EL (cell line): ENCODE results near the gene RBM17.
"Not testable (repeated sequence)": the region's sequence is repeated elsewhere in the genome, so short reads cannot be mapped to it uniquely, and the experiment has no call there.

ENCODE experiments used
- DNase-seq: peaks from one replicate; pipeline ENCODE4 v3.0.0-alpha.2; 2016

RBM17 gene

DNA sequence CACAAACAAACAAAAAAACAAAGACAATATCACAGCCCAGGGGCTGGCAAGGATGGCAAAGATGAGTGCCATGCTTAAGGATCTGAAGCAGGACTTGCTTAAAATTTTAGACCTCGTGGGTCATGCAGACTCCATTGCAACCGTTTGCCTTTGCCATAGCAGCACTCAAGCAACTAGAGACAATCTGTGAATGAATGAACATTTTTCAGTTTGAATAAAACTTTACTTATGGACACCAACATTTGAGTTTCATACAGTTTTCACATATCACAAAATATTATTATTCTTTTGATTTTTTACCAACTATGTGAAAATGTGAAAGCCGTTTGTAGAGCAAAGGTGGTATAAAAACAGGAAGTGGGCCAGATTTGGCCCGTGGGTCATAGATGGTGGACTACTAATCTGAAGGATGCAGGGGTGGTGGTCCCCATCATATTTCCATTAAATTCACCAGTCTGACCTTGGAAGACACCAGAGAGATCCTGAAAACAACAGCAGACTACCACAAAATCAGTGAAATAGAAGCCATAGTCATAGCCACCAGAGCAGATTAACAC is 8.3 kb upstream of the RBM17 start:
- no peak for DNase-seq

DNA sequence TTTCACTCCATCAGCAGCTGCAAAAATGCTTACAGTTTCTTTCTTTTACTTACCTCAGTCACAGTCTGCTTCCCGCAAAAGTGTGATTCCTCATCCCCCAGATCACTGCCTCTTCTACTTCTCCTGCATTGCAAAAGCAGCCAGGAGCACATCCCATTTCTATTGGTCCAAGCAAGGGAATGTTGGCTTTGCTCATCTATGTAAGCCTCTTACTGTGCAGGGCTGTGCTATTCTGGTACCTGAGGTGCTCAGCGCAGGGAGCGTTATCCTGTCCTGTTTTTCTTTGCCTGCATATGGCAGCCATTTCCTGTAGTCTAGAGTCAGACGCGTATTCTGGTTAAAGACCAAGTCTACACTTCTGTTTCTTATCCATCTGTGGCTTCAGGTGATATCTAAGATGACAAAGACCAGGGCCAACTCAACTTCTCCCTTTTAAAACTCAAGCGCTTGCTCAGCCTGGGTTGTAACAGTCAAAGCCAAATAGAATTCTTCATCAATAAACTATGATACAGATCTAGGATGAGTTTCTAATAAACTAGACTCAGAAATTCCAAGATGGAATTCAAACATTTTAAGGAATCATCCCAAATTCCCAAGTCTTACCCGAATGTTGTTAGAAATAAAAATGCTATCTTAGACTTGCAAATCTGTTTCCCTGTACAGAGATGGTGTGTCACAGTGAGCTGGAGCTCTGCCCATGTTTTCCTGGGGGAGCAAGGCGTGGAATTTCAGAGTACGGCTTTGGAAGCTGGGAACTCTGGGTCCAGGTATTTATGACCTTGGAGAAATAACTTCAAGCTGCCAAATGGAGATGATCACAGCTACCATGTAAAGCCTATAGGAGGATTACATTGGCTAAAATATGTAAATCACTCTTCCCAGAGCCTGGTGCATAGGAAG is 6.1 kb upstream of the RBM17 start:
- DNase-seq, result no peak

DNA sequence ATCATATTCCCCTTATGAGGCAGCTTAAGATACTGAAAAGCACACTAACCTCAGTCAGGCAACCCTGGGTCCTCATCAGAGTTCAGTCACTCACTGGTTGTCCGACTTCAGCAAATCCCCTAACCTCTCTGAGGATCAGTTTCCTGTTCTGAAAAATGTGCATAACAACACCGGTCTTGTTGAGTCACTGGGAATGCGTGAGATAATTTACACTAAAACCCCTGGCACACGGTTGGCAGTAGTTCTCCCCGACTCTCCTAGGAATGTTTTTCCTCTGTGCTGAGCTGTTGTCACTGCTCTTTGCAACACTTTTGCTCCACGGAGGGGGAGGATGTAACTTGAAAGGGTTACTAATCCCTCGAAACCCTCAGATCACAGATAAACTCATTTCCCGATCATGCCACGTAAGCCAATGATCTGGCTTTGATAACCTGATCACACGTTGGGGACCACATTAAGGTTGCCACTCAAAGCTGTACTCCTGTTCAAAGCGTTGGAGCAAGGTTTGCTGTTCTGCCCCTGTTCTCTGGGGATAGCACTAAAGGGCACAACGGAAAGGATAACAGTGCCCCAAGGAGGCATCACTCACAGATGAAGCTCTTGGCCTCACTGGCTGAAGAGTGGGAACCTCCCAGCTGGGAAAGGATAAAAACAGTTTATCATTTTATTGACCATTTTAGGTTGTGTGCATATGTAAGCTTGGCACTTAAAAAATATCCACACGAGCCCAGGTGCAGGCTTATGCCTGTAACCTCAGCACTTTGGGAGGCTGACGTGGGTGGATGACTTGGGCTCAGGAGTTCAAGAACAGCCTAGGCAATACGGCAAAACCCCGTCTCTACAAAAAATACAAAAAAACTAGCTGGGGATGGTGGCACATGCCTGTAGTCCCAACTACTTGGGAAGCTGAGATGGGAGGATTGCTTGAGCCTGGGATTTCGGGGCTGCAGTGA is 5.0 kb upstream of the RBM17 start:
- DNase-seq, result peak; percentile 42

DNA sequence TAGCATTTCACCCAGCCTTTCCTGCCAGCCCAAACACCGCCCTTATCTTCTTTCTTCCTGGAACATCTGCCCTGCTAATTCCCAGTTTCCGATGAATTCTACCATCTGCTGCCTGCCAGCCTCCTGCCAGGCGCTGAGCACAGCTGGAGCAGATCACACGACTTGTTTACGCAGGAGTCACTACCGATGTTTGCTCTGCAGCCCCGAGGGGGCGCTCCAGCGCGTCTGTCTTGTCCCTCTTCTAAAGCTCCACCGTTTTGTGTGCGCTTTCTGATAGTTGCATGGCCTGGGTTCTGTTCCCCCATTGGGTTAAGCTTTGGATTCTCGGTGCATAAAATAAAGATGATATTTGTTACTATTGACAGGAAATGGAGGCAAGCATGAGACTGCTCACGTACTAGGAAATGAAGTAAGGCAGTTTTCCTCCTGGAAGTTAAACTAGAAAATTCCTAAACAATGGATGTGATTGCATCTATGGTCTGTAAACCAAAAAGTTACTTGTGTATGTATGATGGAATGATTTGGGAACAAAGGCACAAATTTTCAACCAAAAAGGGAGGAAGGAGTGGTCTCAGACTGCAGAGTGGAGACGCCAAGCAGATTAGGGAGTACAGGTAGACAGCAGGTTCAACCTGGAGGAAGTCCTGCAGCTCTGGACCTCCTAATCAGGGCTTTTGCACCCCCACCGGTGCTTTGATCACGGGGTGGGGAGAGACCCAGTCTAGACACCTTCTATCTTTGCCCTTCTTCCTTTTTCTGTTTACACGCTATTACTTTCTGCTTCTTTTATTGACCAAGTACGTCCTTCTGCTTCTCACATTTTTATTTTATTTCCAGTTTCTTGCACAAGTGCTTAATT is 2.2 kb upstream of the RBM17 start:
- DNase-seq, result peak; percentile 81

DNA sequence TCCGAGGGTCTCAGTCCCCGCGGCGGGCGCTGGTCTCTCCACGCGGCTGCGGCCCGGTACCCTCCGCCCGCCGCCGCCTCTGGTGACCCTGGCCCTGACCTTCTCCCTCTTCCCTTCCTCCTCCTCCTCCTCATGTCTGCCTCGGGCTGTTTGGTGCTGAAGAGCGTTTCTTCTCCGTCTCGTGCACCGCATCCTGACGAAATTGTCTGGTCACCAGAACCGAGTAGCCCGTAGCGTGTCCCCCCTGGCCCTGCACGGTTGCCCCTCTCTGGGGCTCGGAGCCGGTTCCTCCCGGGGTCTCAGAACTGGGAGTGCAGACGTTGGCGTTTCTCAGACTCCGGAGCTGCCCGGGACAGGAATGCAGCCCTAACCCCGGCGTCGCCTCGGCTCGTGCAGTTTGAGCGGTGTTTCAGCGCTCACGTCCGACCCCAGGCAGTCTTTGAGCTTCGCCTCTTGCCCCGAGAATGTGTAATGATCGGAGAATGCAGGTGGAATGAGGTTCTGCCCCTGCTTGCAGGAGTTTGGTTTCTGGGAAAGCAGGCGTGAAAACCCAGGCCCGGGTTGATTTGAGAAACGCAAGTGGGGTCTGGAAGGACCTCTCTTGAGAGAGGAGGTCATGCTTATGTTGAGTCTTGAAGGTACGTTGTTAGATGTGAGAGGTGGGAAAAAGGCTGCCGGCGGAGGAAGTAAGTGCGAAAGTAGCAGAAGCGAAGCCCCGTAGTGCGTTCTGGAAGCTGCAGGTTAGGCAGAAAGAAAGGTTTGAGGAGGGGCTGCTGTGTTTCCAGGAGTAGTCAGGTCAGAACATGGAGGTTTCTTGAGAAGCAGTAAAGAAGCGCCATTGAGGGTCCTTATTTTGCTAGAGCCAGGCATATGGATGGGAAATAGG is 743 bp downstream of the RBM17 start:
- peak; percentile 46 for DNase-seq

DNA sequence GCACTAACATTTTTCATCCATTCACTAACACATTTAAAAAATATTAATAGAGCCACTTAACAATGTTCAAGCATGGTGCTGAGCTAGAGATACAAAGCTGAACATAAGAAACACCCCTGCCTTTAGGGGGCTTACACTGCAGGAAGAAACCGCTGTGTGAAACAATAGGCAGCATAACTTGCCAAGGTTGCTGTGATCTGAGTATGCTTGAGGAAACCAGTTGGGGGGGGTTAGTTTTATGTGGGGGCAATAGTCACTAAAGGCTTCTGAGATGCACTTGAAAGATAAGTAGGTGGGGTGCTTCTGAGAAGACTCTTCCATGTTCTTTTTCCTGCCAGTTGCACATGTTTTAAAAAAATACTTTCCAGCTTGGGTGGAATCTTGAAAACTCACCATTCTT is 2.8 kb downstream of the RBM17 start:
- DNase-seq, result no peak

DNA sequence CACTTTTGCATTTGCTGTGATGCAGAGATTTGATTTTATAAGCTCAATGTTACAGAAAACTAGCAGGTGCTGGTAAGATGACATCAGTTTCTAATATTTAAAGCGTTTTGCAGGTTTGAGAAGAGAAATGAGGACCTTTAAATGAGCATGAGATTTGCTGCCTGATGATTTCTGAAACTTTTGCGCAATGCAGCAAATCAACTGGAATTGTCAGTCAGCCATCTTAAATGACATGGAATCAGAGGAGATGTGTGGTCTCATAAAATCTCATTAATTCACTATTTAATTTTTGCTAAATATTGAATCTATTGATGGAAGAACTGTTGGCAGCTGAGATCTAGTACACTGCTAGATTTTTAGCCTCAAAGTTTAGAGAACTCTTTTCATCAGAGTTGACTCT is 3.9 kb downstream of the RBM17 start:
- DNase-seq, result no peak

DNA sequence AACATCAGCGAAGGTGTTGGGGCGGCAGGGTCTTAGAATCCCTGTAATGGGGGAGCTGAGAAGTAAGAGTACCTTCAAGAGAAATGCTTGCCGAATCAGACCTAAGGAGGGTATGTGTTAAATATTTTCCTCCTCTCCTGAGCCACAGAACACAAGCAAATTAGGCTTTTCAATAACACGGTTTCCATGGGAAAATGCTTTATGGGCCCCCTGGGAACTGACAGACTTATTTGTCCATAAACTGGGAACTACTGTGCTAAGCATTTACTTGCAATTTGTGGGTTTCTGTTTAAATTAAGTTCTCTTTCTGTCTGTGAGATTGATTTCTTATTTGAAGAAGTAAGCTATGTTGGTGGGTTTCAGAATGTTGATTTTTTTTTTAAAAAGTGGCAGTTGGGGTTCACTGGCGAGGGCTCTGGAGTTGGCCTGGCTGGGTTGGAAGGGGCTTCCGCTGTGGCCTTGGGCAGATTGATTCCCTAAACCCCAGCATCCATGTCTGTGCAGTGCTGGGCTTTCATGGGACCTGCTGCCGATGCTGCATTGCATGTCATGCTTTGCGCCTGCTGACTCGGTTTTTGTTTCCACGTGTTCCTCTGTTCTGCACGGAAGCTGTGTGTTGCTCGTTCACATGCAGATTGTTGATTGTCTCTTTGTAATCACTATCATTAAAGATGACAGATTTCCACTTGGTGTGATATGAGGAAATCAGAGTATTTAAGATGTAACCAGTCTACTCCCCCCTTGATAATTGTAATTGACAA is 7.2 kb downstream of the RBM17 start:
- DNase-seq, result no peak

DNA sequence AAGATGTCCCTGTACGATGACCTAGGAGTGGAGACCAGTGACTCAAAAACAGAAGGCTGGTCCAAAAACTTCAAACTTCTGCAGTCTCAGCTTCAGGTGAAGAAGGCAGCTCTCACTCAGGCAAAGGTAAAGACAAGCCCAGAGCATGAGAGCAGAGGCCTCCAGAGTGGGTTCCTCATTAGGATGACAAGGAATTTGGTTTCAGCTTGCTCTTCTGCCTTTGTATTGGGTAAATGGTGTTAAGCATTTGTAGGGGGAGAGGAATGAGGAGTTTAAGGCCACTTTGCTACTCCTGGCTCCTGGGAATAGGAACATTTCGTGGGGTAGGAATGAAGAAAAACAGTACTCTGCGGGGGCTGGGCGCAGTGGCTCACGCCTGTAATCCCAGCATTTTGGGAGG is 8.2 kb downstream of the RBM17 start:
- no peak for DNase-seq

DNA sequence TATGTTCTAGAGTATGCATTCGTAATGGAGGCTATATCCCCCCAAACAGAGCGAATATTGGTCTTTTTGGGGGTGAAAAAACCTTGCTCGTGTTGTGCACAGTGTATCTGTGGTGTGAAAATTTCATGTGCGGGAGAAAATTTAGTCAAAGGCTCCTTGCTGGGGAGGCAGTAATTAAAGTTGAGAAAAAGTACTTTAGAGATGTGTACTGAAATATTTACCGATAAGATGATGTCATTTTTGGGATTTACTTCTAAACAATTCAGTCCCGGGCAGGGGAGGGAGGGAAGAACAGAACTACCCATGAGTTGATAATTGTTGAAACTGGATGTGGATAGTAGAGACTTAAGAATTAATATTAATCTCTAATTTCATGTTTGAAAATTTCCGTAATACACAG is 9.3 kb downstream of the RBM17 start:
- no peak for DNase-seq

DNA sequence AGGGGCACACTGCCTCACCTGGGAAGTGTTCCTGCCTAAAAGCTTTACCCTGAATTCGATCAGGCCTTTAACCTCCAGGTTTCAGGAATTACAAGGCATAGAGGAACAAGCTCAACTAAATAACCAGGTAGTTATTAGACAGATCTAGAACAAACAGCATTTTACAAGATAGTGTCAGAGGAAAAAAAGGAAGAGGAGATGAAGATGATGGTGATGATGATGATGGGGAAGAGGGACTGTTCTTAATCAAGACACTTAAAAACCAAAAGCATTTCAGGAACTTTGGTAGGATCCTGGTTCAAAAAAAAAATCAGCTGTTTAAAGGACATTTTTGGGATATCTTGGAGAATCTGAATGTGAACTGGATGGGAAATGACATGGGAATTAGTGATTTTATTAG is 11.5 kb downstream of the RBM17 start:
- DNase-seq, result no peak

DNA sequence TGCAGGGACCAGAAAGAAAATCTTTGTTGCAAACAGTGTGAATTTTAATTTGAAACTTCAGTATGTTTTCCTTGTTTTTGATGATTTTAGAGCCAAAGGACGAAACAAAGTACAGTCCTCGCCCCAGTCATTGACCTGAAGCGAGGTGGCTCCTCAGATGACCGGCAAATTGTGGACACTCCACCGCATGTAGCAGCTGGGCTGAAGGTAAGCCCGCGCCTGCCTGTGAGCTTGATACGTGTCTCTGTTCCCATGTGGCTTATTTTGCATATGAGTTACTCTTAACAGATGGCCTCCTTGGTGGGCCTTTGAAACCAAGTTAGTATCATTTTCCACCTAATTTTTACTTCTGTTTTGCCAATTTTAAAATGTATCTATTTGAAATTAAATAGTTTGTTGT is 12.3 kb downstream of the RBM17 start:
- no peak for DNase-seq

DNA sequence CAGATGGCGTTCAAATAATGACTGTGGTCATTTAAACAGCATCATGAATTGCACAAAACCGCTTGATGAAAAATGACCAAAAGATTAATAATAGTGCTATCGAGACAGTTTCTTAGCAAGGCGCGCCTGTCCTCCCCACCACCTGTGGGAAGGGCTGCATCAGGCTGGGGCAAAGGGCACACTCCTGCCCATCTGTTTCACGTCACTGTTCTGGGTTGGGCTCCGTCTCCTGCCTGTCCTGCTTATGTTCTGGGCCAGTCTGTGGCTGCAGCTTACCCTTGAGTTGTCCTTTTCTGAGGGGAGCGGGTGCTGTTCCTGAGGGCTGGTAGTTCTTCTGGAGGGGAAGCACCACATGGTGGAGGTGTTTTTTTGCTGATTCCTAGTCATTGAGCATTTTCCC is 13.3 kb downstream of the RBM17 start:
- DNase-seq, result no peak

DNA sequence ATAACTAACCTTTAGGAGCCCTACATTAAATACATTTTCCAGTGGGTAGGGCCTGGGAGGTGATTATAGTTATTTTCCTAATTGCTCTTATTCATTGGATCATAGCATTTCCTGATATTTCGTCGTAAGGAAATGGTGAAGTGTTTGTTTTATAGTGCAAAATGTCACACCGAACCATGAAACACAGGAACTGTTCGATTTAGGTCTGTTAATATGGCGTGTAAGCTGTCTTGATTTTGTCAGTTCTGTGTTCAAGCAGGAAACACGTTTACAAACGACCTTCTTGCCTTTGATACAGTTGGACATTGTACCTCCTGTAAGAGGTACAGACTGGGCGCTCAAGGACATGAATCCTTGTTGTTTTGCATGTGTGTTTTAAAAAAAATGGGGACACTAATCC is 14.8 kb downstream of the RBM17 start:
- DNase-seq, result no peak

DNA sequence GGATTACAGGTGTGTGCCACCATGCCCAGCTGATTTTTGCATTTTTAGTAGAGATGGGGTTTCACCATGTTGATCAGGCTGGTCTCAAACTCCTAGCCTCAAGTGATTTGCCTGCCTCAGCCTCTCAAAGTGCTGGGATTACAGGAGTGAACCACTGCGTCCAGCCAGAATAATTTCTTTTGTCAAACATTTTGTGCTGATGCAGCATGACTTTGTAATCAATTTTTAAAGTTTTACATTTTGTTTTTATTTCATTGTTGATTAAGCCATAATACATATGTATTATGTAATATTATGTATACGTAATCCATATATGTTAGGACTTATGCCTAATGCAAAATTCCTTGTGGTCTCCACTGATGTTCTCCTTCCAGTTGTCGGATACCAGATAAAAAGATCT is 18.8 kb downstream of the RBM17 start:
- DNase-seq, result not testable (repeated sequence)

DNA sequence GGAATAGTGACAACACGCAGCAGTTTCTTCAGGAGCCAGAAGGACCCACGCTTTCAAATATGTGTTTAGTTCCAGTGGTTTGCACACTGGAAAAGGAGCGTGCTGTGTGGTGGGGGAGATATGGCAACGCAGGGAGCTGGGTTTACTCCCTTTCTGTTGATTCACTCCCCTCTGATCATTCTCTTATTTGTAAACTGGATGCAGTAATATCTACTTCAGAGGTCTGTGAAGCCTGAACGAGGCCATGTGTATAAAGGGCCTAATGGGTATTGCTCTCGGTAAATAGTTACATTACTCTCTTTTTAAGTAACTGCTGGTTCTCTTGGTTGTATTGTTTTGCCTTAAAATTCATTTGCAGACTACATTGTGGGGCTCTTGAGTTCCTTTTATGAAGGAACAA is 19.2 kb downstream of the RBM17 start:
- no peak for DNase-seq

DNA sequence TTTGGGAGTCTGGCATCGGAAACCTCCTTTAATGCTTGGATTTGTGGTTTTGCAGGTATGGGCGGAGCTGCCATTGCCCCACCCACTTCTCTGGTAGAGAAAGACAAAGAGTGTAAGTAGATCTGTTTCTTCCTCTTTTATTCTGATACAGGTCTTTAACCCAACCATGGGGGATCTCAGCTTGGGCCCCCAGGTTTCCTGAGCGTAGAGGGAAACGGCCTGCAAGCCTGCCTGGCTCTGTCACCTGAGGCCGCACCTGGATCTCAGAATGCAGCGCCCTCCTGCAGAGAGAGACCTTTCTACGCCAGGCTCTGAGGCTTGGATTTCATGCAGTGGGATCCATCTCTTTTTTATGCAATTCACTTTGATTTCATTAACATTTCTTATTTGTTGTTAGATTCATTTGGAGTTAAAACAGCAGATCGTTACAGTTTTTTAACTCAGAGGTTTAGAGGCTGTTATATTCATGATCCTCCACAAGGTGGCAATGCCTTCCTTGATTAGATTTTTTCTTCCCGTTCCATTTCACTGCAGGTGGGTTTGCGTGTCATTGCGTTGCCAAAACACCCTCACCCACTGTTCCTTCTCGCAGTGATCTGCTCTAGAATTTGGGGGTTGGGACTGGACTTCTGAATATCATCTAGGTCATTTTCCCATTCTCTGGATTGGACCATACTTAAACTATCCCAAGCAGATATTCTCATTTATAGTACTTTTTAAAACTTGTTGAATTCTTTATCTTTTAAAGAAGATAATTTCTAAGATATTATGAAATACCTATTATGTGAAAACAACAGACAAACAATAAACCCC is 20.0 kb downstream of the RBM17 start:
- peak; percentile 53 for DNase-seq

DNA sequence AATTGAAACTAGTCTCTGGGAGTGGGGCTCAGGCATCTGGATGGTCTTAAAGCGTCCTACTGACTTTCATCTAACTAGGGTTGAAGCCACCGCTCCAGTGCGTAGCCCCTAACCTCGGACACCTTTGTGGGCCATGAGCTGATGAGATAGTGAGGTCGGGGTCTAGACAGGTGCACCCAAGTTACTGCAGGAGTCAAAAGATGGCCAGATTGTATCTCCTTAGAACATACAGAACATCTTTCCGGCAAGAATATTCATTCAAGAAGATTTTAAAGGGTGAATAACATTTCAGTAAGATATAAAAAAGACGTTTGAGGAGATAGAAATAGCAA is 20.6 kb downstream of the RBM17 start:
- no peak for DNase-seq

DNA sequence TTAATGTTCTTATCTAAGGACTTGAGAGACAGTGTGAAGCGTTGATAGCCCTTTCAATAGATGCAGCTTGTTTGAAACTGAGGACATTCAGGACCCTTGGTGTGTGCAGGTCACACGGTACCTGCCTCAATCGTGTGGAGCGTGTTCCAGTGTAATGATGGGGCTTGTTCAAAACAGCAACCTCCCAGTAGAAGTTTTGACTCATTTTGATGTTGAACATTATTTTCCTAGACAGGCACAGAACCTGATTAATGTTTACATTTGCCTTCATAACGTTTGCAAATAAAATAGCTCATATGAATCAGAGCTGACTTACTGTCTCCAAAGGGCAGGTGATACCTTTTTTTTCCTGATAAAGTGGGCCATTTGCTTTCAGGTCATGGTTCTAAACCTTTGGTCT is 21.3 kb downstream of the RBM17 start:
- no peak for DNase-seq

DNA sequence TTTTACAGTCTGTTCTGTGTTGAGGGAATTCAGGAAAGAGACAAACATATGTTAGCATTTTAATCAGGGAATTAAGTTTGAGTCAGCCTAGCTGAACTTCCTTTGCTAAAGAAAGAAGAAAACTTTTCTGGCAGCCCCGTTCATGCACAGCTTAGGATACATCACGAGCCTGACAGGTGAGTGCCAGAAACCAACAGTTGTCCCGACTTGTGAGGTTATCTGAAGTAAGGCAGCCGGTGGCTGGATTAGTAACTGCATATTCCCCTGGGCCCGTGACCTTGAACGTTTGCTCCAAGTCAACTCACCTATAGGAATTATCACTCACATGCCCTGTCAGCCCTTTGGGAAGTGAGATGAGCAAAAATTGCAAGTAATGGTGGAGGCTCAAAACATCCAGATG is 24.1 kb downstream of the RBM17 start:
- DNase-seq, result no peak
